ENCODE data around the gene IPCEF1. TPM values are rescaled to one million over a fixed set of nuclear protein-coding genes. Genes with fewer than 3 reads are reported as not detected.
A peak's percentile ranks its signal among the peaks of the same experiment; 100 is the strongest.

IPCEF1 gene
- total RNA-seq, 2 experiments from 2014 or later, result 10.5 to 14.2 TPM

DNA sequence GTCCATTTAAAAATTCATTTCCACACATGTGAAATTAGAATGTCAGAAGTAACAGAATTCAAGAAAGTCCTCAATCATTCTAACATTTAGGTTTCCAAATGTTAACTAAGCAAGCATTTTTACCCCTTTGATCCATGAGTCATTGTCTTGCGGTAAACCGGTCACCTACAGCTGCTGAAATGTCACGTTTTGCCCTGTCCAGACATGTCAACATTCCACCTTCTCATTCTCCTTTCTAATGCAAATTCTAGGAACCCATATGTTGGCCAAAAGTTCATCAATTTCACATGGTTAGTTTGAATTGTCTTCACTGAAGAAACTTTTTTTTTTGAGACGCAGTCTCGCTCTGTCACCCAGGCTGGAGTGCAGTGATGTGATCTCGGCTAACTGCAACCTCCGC is 117.2 kb downstream of the IPCEF1 start:
- DNase-seq, result peak; percentile 56

DNA sequence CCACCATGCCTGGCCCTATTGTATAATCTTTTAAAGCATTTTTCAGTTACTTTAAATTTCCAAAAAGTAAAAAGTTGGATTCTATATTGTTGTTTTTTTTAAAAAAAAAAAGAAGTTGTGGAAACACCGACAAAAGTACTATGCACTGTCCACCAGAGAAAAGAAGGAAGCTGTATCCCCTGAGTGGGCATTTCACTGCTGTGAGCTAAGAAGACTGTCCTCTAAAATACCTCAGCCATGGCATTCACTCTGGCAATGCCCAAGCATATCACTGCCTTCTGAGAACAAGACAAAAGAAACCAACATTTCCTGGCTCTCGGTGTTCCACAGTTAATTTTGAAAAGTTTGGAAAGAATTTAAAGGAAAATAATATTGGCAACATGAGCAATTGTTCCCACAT is 117.8 kb downstream of the IPCEF1 start:
- intact Hi-C loops (cut with micrococcal nuclease), result loop anchor here (1.0 to 10.0 kb wide), 2 partner anchors 8 to 916 kb away; no protein-coding TSS in a partner anchor
- Mint-ChIP-seq H3K4me3 (no peak overlapping the region), H3K27me3 (no peaks in the 10 kb centered on the region), H3K36me3 (peaks cover 12% of the 10 kb centered on the region), H3K9me3 (no peaks in the 10 kb centered on the region), H3K27ac (peak overlapping the region; percentile 46), H3K4me1 (ENCODE audit: low read depth) (peaks cover 76% of the 10 kb centered on the region)
- ChIA-PET POLR2A (interaction anchor here (0.8 kb wide), 1 partner anchor 9 kb away, joined by 4 read pairs; no protein-coding TSS in a partner anchor), CTCF (no interaction called here)
- DNase-seq, result no peak

More for the DNA sequence above, 117.2 kb downstream of the IPCEF1 start:
- H3K27me3 Mint-ChIP-seq, result no peaks in the 10 kb centered on the region
- H3K36me3 Mint-ChIP-seq, result peaks cover 12% of the 10 kb centered on the region
- intact Hi-C loops (cut with micrococcal nuclease), result loop anchor here (1.0 to 10.0 kb wide), 2 partner anchors 8 to 915 kb away; no protein-coding TSS in a partner anchor
- H3K4me1 Mint-ChIP-seq (ENCODE audit: low read depth), result peaks cover 76% of the 10 kb centered on the region
- peak overlapping the region; percentile 70 for H3K27ac Mint-ChIP-seq
- no peaks in the 10 kb centered on the region for H3K9me3 Mint-ChIP-seq
- POLR2A ChIA-PET, result interaction anchor here (0.8 kb wide), 1 partner anchor 8 kb away, joined by 4 read pairs; no protein-coding TSS in a partner anchor
- peak overlapping the region; percentile 28 for H3K4me3 Mint-ChIP-seq
- CTCF ChIA-PET, result no interaction called here

DNA sequence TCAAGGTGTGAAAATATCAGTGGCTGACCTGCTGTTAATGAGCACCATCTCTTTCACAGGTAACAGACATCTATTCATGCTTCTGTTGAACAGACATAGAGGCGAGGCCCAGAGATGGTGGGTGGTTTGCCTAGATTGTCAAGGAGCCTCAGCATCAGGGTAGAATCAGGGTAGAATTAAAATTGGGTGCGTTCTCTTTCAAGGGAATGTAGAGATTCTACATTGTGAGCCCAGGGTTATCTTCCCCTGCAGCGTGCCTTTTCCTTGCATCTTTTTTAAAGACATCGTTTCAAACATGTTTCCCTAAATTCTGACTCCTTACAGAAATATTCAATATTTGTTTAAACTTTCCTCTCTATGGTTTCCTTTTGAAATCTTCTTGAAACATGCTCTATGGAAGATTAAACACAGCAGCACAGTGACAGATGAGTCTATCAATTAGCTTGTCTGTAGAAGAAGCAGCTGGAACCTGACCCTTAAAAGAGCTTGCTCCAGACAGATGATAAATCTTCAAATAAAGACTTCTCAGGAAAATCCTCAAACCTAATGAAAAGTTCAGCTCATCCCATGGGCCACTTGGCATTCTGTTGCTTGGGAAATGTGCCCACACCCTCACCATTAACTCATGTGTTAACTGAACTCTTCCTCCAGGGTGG is 119.8 kb downstream of the IPCEF1 start:
- ChIA-PET POLR2A (no interaction called here), CTCF (interaction anchor here (1.7 to 5.1 kb wide), 2 partner anchors 40 to 80 kb away, joined by 6 to 28 read pairs; no protein-coding TSS in a partner anchor)
- Mint-ChIP-seq H3K4me1 (ENCODE audit: low read depth) (peaks cover 74% of the 10 kb centered on the region), H3K4me3 (no peak overlapping the region), H3K9me3 (no peaks in the 10 kb centered on the region), H3K36me3 (no peaks in the 10 kb centered on the region), H3K27me3 (no peaks in the 10 kb centered on the region), H3K27ac (no peak overlapping the region)
- intact Hi-C loops (cut with micrococcal nuclease), result loop anchor here (10.0 kb wide), 1 partner anchor 918 kb away; no protein-coding TSS in a partner anchor
- DNase-seq, result no peak

DNA sequence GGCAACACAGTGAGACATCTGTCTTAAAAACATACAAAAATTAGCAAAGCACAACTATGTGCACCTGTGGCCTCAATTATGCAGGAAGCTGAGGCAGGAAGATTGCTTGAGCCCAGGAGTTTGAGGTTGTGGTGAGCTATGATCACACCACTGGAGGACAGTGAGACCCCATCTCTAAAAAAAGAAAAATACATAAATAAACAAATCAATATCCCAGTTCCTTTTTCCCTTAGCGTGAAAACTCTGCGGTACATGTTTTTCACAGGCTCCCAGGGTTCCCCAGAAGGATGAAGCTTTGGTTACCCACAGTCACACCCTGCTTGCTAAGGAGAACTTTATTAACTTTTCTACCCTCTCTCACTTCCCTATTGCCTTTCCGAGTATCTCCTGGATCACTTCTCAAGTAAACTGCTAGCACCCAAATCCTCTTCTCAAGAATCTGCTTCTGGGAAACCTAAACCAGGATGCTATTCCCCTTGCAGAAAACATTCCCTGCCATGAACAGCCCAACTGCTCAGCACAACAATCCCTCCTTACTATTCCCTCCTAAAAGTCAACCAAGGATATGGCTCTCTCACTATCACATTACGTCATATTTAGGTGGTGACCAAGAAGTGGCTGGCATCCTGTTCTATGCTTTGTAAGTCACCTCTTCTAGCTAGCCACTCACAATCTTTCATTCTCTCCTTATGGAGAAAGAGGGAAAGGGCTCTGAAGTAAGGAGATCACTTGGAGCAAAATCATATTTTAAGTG is 122.4 kb downstream of the IPCEF1 start:
- H3K27ac Mint-ChIP-seq, result peak overlapping the region; percentile 42
- H3K4me1 Mint-ChIP-seq (ENCODE audit: low read depth), result peaks cover 74% of the 10 kb centered on the region
- POLR2A ChIA-PET, result interaction anchor here (1.2 kb wide), 1 partner anchor 11 kb away, joined by 10 read pairs; no protein-coding TSS in a partner anchor
- H3K9me3 Mint-ChIP-seq, result no peaks in the 10 kb centered on the region
- no peaks in the 10 kb centered on the region for H3K27me3 Mint-ChIP-seq
- DNase-seq, result no peak
- no peaks in the 10 kb centered on the region for H3K36me3 Mint-ChIP-seq
- CTCF ChIA-PET, result interaction anchor here (0.7 to 5.1 kb wide), 4 partner anchors 13 to 43 kb away, joined by 3 to 28 read pairs (median 4); no protein-coding TSS in a partner anchor
- H3K4me3 Mint-ChIP-seq, result no peak overlapping the region
- intact Hi-C loops (cut with micrococcal nuclease), result loop anchor here (5.0 to 10.0 kb wide), 2 partner anchors 921 to 1252 kb away; partner anchors contain the start of gene FBXO5

DNA sequence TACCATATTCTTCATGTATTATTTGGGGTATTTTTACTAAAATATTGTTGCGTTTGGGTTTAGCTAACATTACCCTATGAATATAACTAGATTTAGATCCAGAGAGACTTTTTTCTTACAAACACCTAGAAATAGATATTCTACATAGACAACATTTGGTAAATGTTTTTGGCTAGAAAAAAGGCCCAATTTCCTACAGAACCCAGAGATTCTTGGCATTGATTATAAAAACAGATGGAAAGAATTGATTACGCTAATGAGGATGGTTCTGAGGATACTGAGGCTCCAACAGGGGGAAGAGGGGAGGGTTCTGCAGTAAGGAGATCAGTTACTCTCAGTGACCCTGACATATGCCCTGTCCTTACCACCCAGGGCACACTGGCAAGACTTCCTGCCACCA is 123.2 kb downstream of the IPCEF1 start:
- POLR2A ChIA-PET, result interaction anchor here (1.2 to 2.0 kb wide), 3 partner anchors 8 to 12 kb away, joined by 8 to 16 read pairs (median 10); no protein-coding TSS in a partner anchor
- DNase-seq, result no peak
- peaks cover 76% of the 10 kb centered on the region for H3K4me1 Mint-ChIP-seq (ENCODE audit: low read depth)
- no peaks in the 10 kb centered on the region for H3K27me3 Mint-ChIP-seq
- CTCF ChIA-PET, result interaction anchor here (1.0 to 5.1 kb wide), 4 partner anchors 8 to 78 kb away, joined by 3 to 28 read pairs (median 6); no protein-coding TSS in a partner anchor
- H3K9me3 Mint-ChIP-seq, result no peaks in the 10 kb centered on the region
- intact Hi-C loops (cut with micrococcal nuclease), result loop anchor here (5.0 to 10.0 kb wide), 2 partner anchors 921 to 1251 kb away; partner anchors contain the start of gene FBXO5
- no peak overlapping the region for H3K27ac Mint-ChIP-seq
- no peaks in the 10 kb centered on the region for H3K36me3 Mint-ChIP-seq
- H3K4me3 Mint-ChIP-seq, result no peak overlapping the region

DNA sequence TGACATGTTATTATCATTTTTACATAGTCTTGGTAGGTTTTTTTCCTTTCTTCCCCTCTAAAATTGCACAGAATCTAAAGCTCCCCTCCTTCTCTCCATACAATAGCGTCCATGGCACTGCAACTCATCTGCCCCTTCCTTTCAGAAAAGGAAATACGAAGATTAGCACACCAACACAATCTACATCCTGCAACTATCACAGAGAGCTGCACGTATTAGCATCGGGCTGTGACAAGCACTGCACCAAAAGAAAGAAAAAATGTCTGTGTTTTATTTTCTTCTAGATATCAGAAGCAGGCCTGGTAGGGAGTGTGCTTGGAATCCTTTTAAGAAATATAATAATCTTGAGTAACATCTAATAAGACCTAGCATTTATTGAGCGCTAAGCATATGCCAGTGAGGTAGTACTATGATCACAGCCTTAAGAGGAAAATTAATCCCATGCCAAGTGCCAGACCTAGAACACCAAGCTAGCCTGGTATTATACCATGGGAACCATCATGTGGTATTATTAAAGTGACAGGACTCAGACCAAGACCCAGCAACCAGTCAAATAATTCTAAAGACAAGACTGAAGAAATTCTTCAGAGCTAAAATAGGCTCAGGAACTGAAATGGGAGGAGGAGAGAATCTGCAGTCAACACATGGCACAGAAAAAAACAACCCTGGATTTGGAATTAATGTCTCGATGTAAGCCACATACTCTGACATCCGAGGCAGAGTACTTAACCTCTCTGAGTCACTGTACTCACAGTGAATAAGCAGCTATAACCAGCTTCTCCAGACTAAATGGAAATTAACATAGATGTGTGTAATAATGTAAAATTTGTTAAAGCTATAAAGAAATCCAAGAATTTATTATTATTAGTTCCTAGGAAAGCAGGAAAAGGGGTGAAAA is 124.3 kb downstream of the IPCEF1 start:
- no peaks in the 10 kb centered on the region for H3K9me3 Mint-ChIP-seq
- no peak for DNase-seq
- CTCF ChIA-PET, result interaction anchor here (1.0 to 5.1 kb wide), 6 partner anchors 10 to 97 kb away, joined by 3 to 28 read pairs (median 6); no protein-coding TSS in a partner anchor
- H3K4me1 Mint-ChIP-seq (ENCODE audit: low read depth), result peaks cover 78% of the 10 kb centered on the region
- intact Hi-C loops (cut with micrococcal nuclease), result loop anchor here (1.0 to 10.0 kb wide), 4 partner anchors 9 to 1250 kb away; partner anchors contain the start of gene FBXO5
- POLR2A ChIA-PET, result interaction anchor here (0.6 to 3.9 kb wide), 5 partner anchors 9 to 123 kb away, joined by 3 to 24 read pairs (median 8); no protein-coding TSS in a partner anchor
- peak overlapping the region; percentile 61 for H3K4me3 Mint-ChIP-seq
- H3K27ac Mint-ChIP-seq, result peak overlapping the region; percentile 82
- H3K36me3 Mint-ChIP-seq, result no peaks in the 10 kb centered on the region
- no peaks in the 10 kb centered on the region for H3K27me3 Mint-ChIP-seq

DNA sequence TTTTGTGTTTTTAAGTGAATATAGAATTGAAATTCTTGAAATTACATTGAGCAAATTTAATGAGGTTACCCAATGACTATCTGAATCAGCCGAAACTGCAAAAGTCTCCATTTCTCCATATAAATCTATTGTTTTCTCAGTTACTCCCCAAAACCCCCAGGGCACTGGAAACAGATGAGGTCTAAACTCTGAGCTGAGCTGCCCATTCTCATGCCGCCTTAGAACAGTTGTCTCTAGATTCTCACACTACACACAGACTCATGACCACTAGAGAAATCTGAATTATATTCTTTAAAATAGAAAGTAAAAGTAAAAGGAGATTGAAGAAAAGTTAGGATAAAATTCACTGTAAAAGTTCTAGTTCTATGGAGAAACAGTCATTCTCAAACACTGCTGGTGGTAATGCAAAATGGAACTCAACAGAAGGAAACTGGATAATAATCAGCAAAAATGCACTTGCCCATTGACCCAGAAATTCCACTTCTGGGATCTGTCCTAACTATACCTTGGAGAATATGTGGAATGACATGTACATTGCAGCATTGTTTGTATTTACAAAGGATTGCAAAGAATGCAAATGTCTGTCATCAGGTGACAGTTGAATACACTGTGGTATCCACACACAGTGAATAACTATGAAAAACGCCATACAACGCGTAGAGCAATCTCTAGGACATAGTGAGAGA is 125.5 kb downstream of the IPCEF1 start:
- DNase-seq, result no peak
- intact Hi-C loops (cut with micrococcal nuclease), result loop anchor here (1.0 to 10.0 kb wide), 4 partner anchors 34 to 1249 kb away; partner anchors contain the start of gene FBXO5
- H3K4me3 Mint-ChIP-seq, result peak overlapping the region; percentile 61

DNA sequence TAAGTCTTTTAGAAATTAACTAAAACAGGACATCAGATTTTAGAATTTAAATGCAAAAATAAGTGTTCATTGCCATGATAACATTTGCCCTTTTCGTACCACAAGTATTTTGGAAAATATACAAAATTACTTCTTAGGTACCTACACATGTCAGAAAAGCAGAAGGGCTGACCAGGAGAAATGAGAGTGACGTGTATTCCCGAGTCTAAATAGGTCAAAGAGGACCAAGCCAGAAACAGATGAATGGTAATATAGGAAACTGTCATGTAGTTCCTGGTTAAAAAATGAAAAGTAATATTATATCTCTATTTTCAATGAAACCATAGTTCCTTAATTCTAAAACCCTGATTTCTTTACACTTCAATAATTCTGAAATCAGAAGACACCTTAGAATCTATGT is 126.2 kb downstream of the IPCEF1 start:
- no peaks in the 10 kb centered on the region for H3K9me3 Mint-ChIP-seq
- intact Hi-C loops (cut with micrococcal nuclease), result loop anchor here (1.0 to 10.0 kb wide), 4 partner anchors 33 to 1248 kb away; partner anchors contain the start of gene FBXO5
- DNase-seq, result no peak
- H3K27me3 Mint-ChIP-seq, result no peaks in the 10 kb centered on the region
- H3K36me3 Mint-ChIP-seq, result no peaks in the 10 kb centered on the region
- peaks cover 76% of the 10 kb centered on the region for H3K4me1 Mint-ChIP-seq (ENCODE audit: low read depth)
- peak overlapping the region; percentile 89 for H3K27ac Mint-ChIP-seq
- ChIA-PET CTCF (interaction anchor here (2.4 kb wide), 1 partner anchor 46 kb away, joined by 7 read pairs; no protein-coding TSS in a partner anchor), POLR2A (interaction anchor here (1.1 to 3.9 kb wide), 3 partner anchors 12 to 17 kb away, joined by 3 to 24 read pairs (median 6); no protein-coding TSS in a partner anchor)
- peak overlapping the region; percentile 71 for H3K4me3 Mint-ChIP-seq

More for the DNA sequence above, 125.5 kb downstream of the IPCEF1 start:
- ChIA-PET POLR2A (interaction anchor here (1.1 to 3.9 kb wide), 3 partner anchors 10 to 17 kb away, joined by 3 to 24 read pairs (median 8); no protein-coding TSS in a partner anchor), CTCF (interaction anchor here (2.4 to 5.1 kb wide), 2 partner anchors 46 kb away, joined by 7 to 28 read pairs; no protein-coding TSS in a partner anchor)
- Mint-ChIP-seq H3K27ac (peak overlapping the region; percentile 82), H3K4me1 (ENCODE audit: low read depth) (peaks cover 73% of the 10 kb centered on the region), H3K36me3 (no peaks in the 10 kb centered on the region), H3K9me3 (no peaks in the 10 kb centered on the region), H3K27me3 (no peaks in the 10 kb centered on the region)

DNA sequence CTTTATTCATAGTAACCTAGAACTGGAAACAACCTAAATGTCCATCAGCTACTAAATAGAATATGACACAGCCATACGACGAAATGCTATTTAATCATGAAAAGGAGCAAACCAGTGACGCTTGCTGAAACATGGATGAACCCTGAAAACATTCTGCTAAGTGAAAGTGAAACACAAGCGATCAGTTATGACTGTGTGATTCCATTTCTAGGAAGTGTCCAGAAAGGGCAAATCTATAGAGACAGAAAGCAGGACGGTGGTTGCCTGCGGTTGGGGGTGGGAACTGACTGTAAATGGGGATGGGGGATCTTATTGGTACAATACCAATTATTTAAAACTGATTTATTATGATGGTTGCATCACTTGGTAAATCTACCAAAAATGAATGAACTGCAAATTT is 126.8 kb downstream of the IPCEF1 start:
- DNase-seq, result peak; percentile 88
- Mint-ChIP-seq H3K9me3 (no peaks in the 10 kb centered on the region), H3K4me1 (ENCODE audit: low read depth) (peaks cover 80% of the 10 kb centered on the region), H3K4me3 (peak overlapping the region; percentile 71), H3K27ac (peak overlapping the region; percentile 89), H3K36me3 (no peaks in the 10 kb centered on the region), H3K27me3 (no peaks in the 10 kb centered on the region)
- ChIA-PET POLR2A (interaction anchor here (0.8 to 3.9 kb wide), 6 partner anchors 12 to 35 kb away, joined by 3 to 24 read pairs (median 4); no protein-coding TSS in a partner anchor), CTCF (interaction anchor here (1.0 to 2.4 kb wide), 3 partner anchors 12 to 71 kb away, joined by 4 to 7 read pairs (median 5); no protein-coding TSS in a partner anchor)
- intact Hi-C loops (cut with micrococcal nuclease), result loop anchor here (1.0 to 10.0 kb wide), 8 partner anchors 11 to 1247 kb away; partner anchors contain the start of gene FBXO5

DNA sequence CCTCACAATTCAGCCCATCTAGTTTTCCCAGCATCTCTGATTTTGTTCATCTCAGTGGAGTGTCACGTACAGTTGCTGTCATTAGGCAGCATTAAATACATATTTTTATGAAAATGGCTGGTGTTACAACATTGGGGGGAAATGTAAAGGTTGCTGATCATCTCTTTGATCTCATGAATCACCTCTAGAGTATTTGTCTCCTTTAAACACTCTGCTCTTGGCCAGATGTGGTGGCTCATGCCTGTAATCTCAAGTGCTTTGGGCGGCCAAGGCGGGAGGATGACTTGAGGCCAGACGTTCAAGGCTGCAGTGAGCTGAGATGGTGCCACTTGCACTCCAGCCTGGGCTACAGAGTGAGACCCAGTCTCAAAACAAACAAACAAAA is 128.1 kb downstream of the IPCEF1 start:
- peaks cover 77% of the 10 kb centered on the region for H3K4me1 Mint-ChIP-seq (ENCODE audit: low read depth)
- no peaks in the 10 kb centered on the region for H3K36me3 Mint-ChIP-seq
- no peaks in the 10 kb centered on the region for H3K27me3 Mint-ChIP-seq
- no peaks in the 10 kb centered on the region for H3K9me3 Mint-ChIP-seq
- H3K27ac Mint-ChIP-seq, result peak overlapping the region; percentile 1
- CTCF ChIA-PET, result interaction anchor here (2.4 kb wide), 1 partner anchor 48 kb away, joined by 7 read pairs; no protein-coding TSS in a partner anchor
- intact Hi-C loops (cut with micrococcal nuclease), result no loop called here
- DNase-seq, result no peak
- H3K4me3 Mint-ChIP-seq, result no peak overlapping the region
- POLR2A ChIA-PET, result interaction anchor here (1.0 kb wide), 1 partner anchor 18 kb away, joined by 3 read pairs; no protein-coding TSS in a partner anchor

All from activated CD4-positive, alpha-beta memory T cell treated with anti-CD3 and anti-CD28 coated beads for 36 hours (primary cell).